HG02798 (cell line): ENCODE results near the gene ROBO1.

ENCODE experiments used
- ATAC-seq: cut with Tn5 transposase; IDR thresholded peaks from one replicate; pipeline ENCODE4 v1.9.1; 2021; ENCODE audit warnings: mild to moderate bottlenecking; ENCODE audit not compliant: unreplicated experiment, poor library complexity

Gene ROBO1

GRCh38 chr3:78634316-78634715 is 1133.5 kb downstream of the ROBO1 start:
- ATAC-seq, result no peak

GRCh38 chr3:78633626-78634025 is 1134.2 kb downstream of the ROBO1 start:
- peak; percentile 64 for ATAC-seq

GRCh38 chr3:78632925-78633553 is 1134.8 kb downstream of the ROBO1 start:
- ATAC-seq, result no peak

GRCh38 chr3:78629544-78629943 is 1138.3 kb downstream of the ROBO1 start:
- ATAC-seq, result no peak

- ATAC-seq, result no peak
These were observed 1146.6 kb downstream of the ROBO1 start for GRCh38 chr3:78621061-78621716.

GRCh38 chr3:78614486-78614885 is 1153.3 kb downstream of the ROBO1 start:
- no peak for ATAC-seq

GRCh38 chr3:78613421-78613879 is 1154.3 kb downstream of the ROBO1 start:
- ATAC-seq, result no peak

GRCh38 chr3:78611278-78611677 is 1156.5 kb downstream of the ROBO1 start:
- no peak for ATAC-seq

GRCh38 chr3:78610462-78611125 is 1157.2 kb downstream of the ROBO1 start:
- ATAC-seq, result no peak

- no peak for ATAC-seq
These were observed 1161.0 kb downstream of the ROBO1 start for GRCh38 chr3:78606756-78607155.

- ATAC-seq, result no peak
These were observed 1162.6 kb downstream of the ROBO1 start for GRCh38 chr3:78605178-78605577.

GRCh38 chr3:78604341-78604740 is 1163.5 kb downstream of the ROBO1 start:
- ATAC-seq, result no peak

- no peak for ATAC-seq
These were observed 1166.5 kb downstream of the ROBO1 start for GRCh38 chr3:78601249-78601648.

GRCh38 chr3:78589778-78590177 is 1178.0 kb downstream of the ROBO1 start:
- ATAC-seq, result no peak

- ATAC-seq, result no peak
These were observed 1178.7 kb downstream of the ROBO1 start for GRCh38 chr3:78588906-78589621.

GRCh38 chr3:78580681-78581080 is 1187.1 kb downstream of the ROBO1 start:
- no peak for ATAC-seq

GRCh38 chr3:78571486-78571885 is 1196.3 kb downstream of the ROBO1 start:
- no peak for ATAC-seq

- no peak for ATAC-seq
These were observed 1197.3 kb downstream of the ROBO1 start for GRCh38 chr3:78570496-78570895.

GRCh38 chr3:78569804-78570203 is 1198.0 kb downstream of the ROBO1 start:
- ATAC-seq, result no peak

- no peak for ATAC-seq
These were observed 1202.1 kb downstream of the ROBO1 start for GRCh38 chr3:78565712-78566111.

- no peak for ATAC-seq
These were observed 1205.5 kb downstream of the ROBO1 start for GRCh38 chr3:78562328-78562727.
